ENCODE results near the gene FGF4. TPM values are rescaled to one million over a fixed set of nuclear protein-coding genes. Genes with fewer than 3 reads are reported as not detected.

FGF4 gene
- total RNA-seq, 1 experiment from 2014 or later = not detected

- no TSS peak for BruUV-seq (replicated peaks)
- Histone ChIP-seq H3K36me3 (ENCODE audit: control insufficient read depth in 1 of 2, insufficient read depth in 2 of 2, low read length in 2 of 2) (peaks cover 0 to 4% of the 10 kb centered on the region in 2 experiments; a peak in 1 of 4 replicates), H2AFZ (ENCODE audit: low read depth, low read length, poor library complexity, severe bottlenecking) (no peak overlapping the region), H3K4me3 (replicated peaks in 1 of 2; ENCODE audit: low read depth in 1 of 2, low read length in 2 of 2) (no peak overlapping the region), H3K4me2 (ENCODE audit: low read length) (no peak overlapping the region), H4K20me1 (ENCODE audit: insufficient read depth) (no peaks in the 10 kb centered on the region), H3K79me2 (ENCODE audit: insufficient read depth, low read length) (no peaks in the 10 kb centered on the region), H3K4me1 (ENCODE audit: control insufficient read depth in 1 of 2, insufficient read depth in 2 of 2, low read length in 2 of 2) (peaks cover 5 to 20% of the 10 kb centered on the region in 2 experiments; a peak in 3 of 4 replicates), H3K9me2 (ENCODE audit: insufficient read depth) (no peaks in the 10 kb centered on the region), H3K27me3 (ENCODE audit: insufficient read depth, low read length) (no peaks in the 10 kb centered on the region), H3K27ac (ENCODE audit: low read depth, low read length) (no peak overlapping the region), H3K9me3 (ENCODE audit: control insufficient read depth in 1 of 2, insufficient read depth in 1 of 2, low read depth in 1 of 2, low read length in 2 of 2) (no peaks in the 10 kb centered on the region), H3K9ac (ENCODE audit: low read length) (no peak overlapping the region)
- DNase-seq (ENCODE audit: low read depth, low spot score) = no peak
- ATAC-seq = no peak
- TF ChIP-seq SIN3A (IDR thresholded peaks at IDR 0.05; ENCODE audit: low read depth) (no peak), ZFX (IDR thresholded peaks at IDR 0.05) (no peak), CBX3 (IDR thresholded peaks at IDR 0.05; ENCODE audit: low read depth) (no peak), ZBTB33 (IDR thresholded peaks at IDR 0.05; ENCODE audit: extremely low read depth, insufficient replicate concordance, low read length) (no peak)
- TF ChIP-seq, protein P1, sequence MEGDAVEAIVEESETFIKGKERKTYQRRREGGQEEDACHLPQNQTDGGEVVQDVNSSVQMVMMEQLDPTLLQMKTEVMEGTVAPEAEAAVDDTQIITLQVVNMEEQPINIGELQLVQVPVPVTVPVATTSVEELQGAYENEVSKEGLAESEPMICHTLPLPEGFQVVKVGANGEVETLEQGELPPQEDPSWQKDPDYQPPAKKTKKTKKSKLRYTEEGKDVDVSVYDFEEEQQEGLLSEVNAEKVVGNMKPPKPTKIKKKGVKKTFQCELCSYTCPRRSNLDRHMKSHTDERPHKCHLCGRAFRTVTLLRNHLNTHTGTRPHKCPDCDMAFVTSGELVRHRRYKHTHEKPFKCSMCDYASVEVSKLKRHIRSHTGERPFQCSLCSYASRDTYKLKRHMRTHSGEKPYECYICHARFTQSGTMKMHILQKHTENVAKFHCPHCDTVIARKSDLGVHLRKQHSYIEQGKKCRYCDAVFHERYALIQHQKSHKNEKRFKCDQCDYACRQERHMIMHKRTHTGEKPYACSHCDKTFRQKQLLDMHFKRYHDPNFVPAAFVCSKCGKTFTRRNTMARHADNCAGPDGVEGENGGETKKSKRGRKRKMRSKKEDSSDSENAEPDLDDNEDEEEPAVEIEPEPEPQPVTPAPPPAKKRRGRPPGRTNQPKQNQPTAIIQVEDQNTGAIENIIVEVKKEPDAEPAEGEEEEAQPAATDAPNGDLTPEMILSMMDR (IDR thresholded peaks at IDR 0.05 in 2 of 3, conservative IDR thresholded peaks at IDR 0.05 in 1 of 3; ENCODE audit: borderline replicate concordance in 1 of 3, insufficient read depth in 1 of 3, low read depth in 2 of 3, low read length in 2 of 3) = no peak
- CTCF ChIA-PET = interaction anchor here (0.7 to 1.7 kb wide), 2 partner anchors 11 to 168 kb away, joined by 5 read pairs; no protein-coding TSS in a partner anchor
- RAD21 ChIA-PET (ENCODE audit: low non-redundant PET in 1 of 2, low total read pairs in 2 of 2, uncharacterized antibody in 2 of 2, unreplicated experiment in 2 of 2) = no interaction called here
- POLR2A ChIA-PET = no interaction called here
- intact Hi-C loops (cut with micrococcal nuclease) = loop anchor here (5.0 kb wide), 1 partner anchor 476 kb away; no protein-coding TSS in a partner anchor
These were observed 54.0 kb downstream of the FGF4 start for GRCh38 chr11:69721106-69721505.

Other genes starting within 250 kb of the FGF4 start
- 601 TPM for gene CCND1, start 134.2 kb downstream of the FGF4 start, total RNA-seq (2021; ENCODE audit: unreplicated experiment)
- gene LTO1, start 100.0 kb downstream of the FGF4 start, total RNA-seq (2021; ENCODE audit: unreplicated experiment) = 21.3 TPM
- gene FGF19, start 71.3 kb downstream of the FGF4 start, total RNA-seq (2021; ENCODE audit: unreplicated experiment) = 37.5 TPM
- not detected for gene FGF3, start 44.1 kb upstream of the FGF4 start, total RNA-seq (2021; ENCODE audit: unreplicated experiment)

All from HCT116 (cell line).